ENCODE results near the gene CST7.

The CST7 gene

GRCh38 chr20:24950128-24950835 is 1.2 kb downstream of the CST7 start:
- H3K27me3 ChIP-seq (ENCODE audit: control insufficient read depth in 5 of 5, insufficient read depth in 4 of 5, low read length in 5 of 5) = no peaks in the 10 kb centered on the region
- H3K9ac ChIP-seq (ENCODE audit: low read length in 5 of 5) = peak overlapping the region in 1 of 5 donors; percentile 7
- no peaks in the 10 kb centered on the region for H3K9me3 ChIP-seq (ENCODE audit: control insufficient read depth in 5 of 5, low read length in 5 of 5)
- no peak overlapping the region for H3K27ac ChIP-seq (ENCODE audit: low read depth, low read length)
- H3K4me1 ChIP-seq (ENCODE audit: control insufficient read depth in 5 of 5, insufficient read depth in 5 of 5, low read length in 5 of 5) = peaks cover 0 to 33% (median 14%) of the 10 kb centered on the region in 5 donors
- peak overlapping the region in 3 of 5 donors; percentile 11 to 42 (median 41) for H3K4me3 ChIP-seq (ENCODE audit: low read depth in 1 of 5, low read length in 5 of 5)
- peaks cover 0 to 8% (median 2%) of the 10 kb centered on the region in 5 donors for H3K36me3 ChIP-seq (ENCODE audit: control insufficient read depth in 5 of 5, insufficient read depth in 5 of 5, low read length in 5 of 5)

- H3K27ac ChIP-seq (ENCODE audit: low read depth, low read length) = no peak overlapping the region
- peak overlapping the region in 2 of 5 donors; percentile 13 to 42 for H3K4me3 ChIP-seq (ENCODE audit: low read depth in 1 of 5, low read length in 5 of 5)
- no peaks in the 10 kb centered on the region for H3K9me3 ChIP-seq (ENCODE audit: control insufficient read depth in 5 of 5, low read length in 5 of 5)
- peaks cover 0 to 12% (median 4%) of the 10 kb centered on the region in 5 donors for H3K36me3 ChIP-seq (ENCODE audit: control insufficient read depth in 5 of 5, insufficient read depth in 5 of 5, low read length in 5 of 5)
- H3K27me3 ChIP-seq (ENCODE audit: control insufficient read depth in 5 of 5, insufficient read depth in 4 of 5, low read length in 5 of 5) = no peaks in the 10 kb centered on the region
- H3K9ac ChIP-seq (ENCODE audit: low read length in 5 of 5) = no peak overlapping the region
- peaks cover 0 to 33% (median 14%) of the 10 kb centered on the region in 5 donors for H3K4me1 ChIP-seq (ENCODE audit: control insufficient read depth in 5 of 5, insufficient read depth in 5 of 5, low read length in 5 of 5)
Observed at GRCh38 chr20:24950836-24951525, 1.9 kb downstream of the CST7 start.

GRCh38 chr20:24951536-24952083 is 2.5 kb downstream of the CST7 start:
- Histone ChIP-seq H3K4me1 (ENCODE audit: control insufficient read depth in 5 of 5, insufficient read depth in 5 of 5, low read length in 5 of 5) (peaks cover 0 to 33% (median 14%) of the 10 kb centered on the region in 5 donors), H3K27me3 (ENCODE audit: control insufficient read depth in 5 of 5, insufficient read depth in 4 of 5, low read length in 5 of 5) (no peaks in the 10 kb centered on the region), H3K9ac (ENCODE audit: low read length in 5 of 5) (no peak overlapping the region), H3K27ac (ENCODE audit: low read depth, low read length) (no peak overlapping the region), H3K4me3 (ENCODE audit: low read depth in 1 of 5, low read length in 5 of 5) (no peak overlapping the region), H3K9me3 (ENCODE audit: control insufficient read depth in 5 of 5, low read length in 5 of 5) (no peaks in the 10 kb centered on the region), H3K36me3 (ENCODE audit: control insufficient read depth in 5 of 5, insufficient read depth in 5 of 5, low read length in 5 of 5) (peaks cover 0 to 19% (median 11%) of the 10 kb centered on the region in 5 donors)

GRCh38 chr20:24952376-24953208 is 3.5 kb downstream of the CST7 start:
- peaks cover 0 to 39% (median 18%) of the 10 kb centered on the region in 5 donors for H3K4me1 ChIP-seq (ENCODE audit: control insufficient read depth in 5 of 5, insufficient read depth in 5 of 5, low read length in 5 of 5)
- no peak overlapping the region for H3K4me3 ChIP-seq (ENCODE audit: low read depth in 1 of 5, low read length in 5 of 5)
- no peak overlapping the region for H3K27ac ChIP-seq (ENCODE audit: low read depth, low read length)
- H3K9ac ChIP-seq (ENCODE audit: low read length in 5 of 5) = no peak overlapping the region
- peaks cover 0 to 26% (median 17%) of the 10 kb centered on the region in 5 donors for H3K36me3 ChIP-seq (ENCODE audit: control insufficient read depth in 5 of 5, insufficient read depth in 5 of 5, low read length in 5 of 5)
- H3K9me3 ChIP-seq (ENCODE audit: control insufficient read depth in 5 of 5, low read length in 5 of 5) = no peaks in the 10 kb centered on the region
- H3K27me3 ChIP-seq (ENCODE audit: control insufficient read depth in 5 of 5, insufficient read depth in 4 of 5, low read length in 5 of 5) = no peaks in the 10 kb centered on the region

- Histone ChIP-seq H3K36me3 (ENCODE audit: control insufficient read depth in 5 of 5, insufficient read depth in 5 of 5, low read length in 5 of 5) (peaks cover 0 to 32% (median 23%) of the 10 kb centered on the region in 5 donors), H3K4me1 (ENCODE audit: control insufficient read depth in 5 of 5, insufficient read depth in 5 of 5, low read length in 5 of 5) (peaks cover 0 to 43% (median 21%) of the 10 kb centered on the region in 5 donors), H3K27ac (ENCODE audit: low read depth, low read length) (no peak overlapping the region), H3K27me3 (ENCODE audit: control insufficient read depth in 5 of 5, insufficient read depth in 4 of 5, low read length in 5 of 5) (no peaks in the 10 kb centered on the region), H3K9me3 (ENCODE audit: control insufficient read depth in 5 of 5, low read length in 5 of 5) (no peaks in the 10 kb centered on the region), H3K4me3 (ENCODE audit: low read depth in 1 of 5, low read length in 5 of 5) (no peak overlapping the region), H3K9ac (ENCODE audit: low read length in 5 of 5) (no peak overlapping the region)
Observed at GRCh38 chr20:24953209-24953575, 4.1 kb downstream of the CST7 start.

- no peaks in the 10 kb centered on the region for H3K9me3 ChIP-seq (ENCODE audit: control insufficient read depth in 5 of 5, low read length in 5 of 5)
- no peak overlapping the region for H3K4me3 ChIP-seq (ENCODE audit: low read depth in 1 of 5, low read length in 5 of 5)
- peaks cover 0 to 37% (median 27%) of the 10 kb centered on the region in 5 donors for H3K36me3 ChIP-seq (ENCODE audit: control insufficient read depth in 5 of 5, insufficient read depth in 5 of 5, low read length in 5 of 5)
- no peak overlapping the region for H3K9ac ChIP-seq (ENCODE audit: low read length in 5 of 5)
- H3K27ac ChIP-seq (ENCODE audit: low read depth, low read length) = no peak overlapping the region
- H3K27me3 ChIP-seq (ENCODE audit: control insufficient read depth in 5 of 5, insufficient read depth in 4 of 5, low read length in 5 of 5) = no peaks in the 10 kb centered on the region
- peaks cover 0 to 43% (median 21%) of the 10 kb centered on the region in 5 donors for H3K4me1 ChIP-seq (ENCODE audit: control insufficient read depth in 5 of 5, insufficient read depth in 5 of 5, low read length in 5 of 5)
Observed at GRCh38 chr20:24953621-24954133, 4.6 kb downstream of the CST7 start.

GRCh38 chr20:24954151-24954550 is 5.1 kb downstream of the CST7 start:
- H3K4me1 ChIP-seq (ENCODE audit: control insufficient read depth in 5 of 5, insufficient read depth in 5 of 5, low read length in 5 of 5) = peaks cover 0 to 43% (median 21%) of the 10 kb centered on the region in 5 donors
- H3K27me3 ChIP-seq (ENCODE audit: control insufficient read depth in 5 of 5, insufficient read depth in 4 of 5, low read length in 5 of 5) = no peaks in the 10 kb centered on the region
- H3K4me3 ChIP-seq (ENCODE audit: low read depth in 1 of 5, low read length in 5 of 5) = no peak overlapping the region
- H3K36me3 ChIP-seq (ENCODE audit: control insufficient read depth in 5 of 5, insufficient read depth in 5 of 5, low read length in 5 of 5) = peaks cover 0 to 42% (median 30%) of the 10 kb centered on the region in 5 donors
- no peaks in the 10 kb centered on the region for H3K9me3 ChIP-seq (ENCODE audit: control insufficient read depth in 5 of 5, low read length in 5 of 5)
- no peak overlapping the region for H3K9ac ChIP-seq (ENCODE audit: low read length in 5 of 5)
- H3K27ac ChIP-seq (ENCODE audit: low read depth, low read length) = no peak overlapping the region

- Histone ChIP-seq H3K27me3 (ENCODE audit: control insufficient read depth in 5 of 5, insufficient read depth in 4 of 5, low read length in 5 of 5) (no peaks in the 10 kb centered on the region), H3K27ac (ENCODE audit: low read depth, low read length) (no peak overlapping the region), H3K9ac (ENCODE audit: low read length in 5 of 5) (no peak overlapping the region), H3K4me1 (ENCODE audit: control insufficient read depth in 5 of 5, insufficient read depth in 5 of 5, low read length in 5 of 5) (peaks cover 0 to 43% (median 21%) of the 10 kb centered on the region in 5 donors), H3K9me3 (ENCODE audit: control insufficient read depth in 5 of 5, low read length in 5 of 5) (no peaks in the 10 kb centered on the region), H3K36me3 (ENCODE audit: control insufficient read depth in 5 of 5, insufficient read depth in 5 of 5, low read length in 5 of 5) (peaks cover 0 to 46% (median 34%) of the 10 kb centered on the region in 5 donors), H3K4me3 (ENCODE audit: low read depth in 1 of 5, low read length in 5 of 5) (no peak overlapping the region)
Observed at GRCh38 chr20:24954566-24954965, 5.5 kb downstream of the CST7 start.

DNA sequence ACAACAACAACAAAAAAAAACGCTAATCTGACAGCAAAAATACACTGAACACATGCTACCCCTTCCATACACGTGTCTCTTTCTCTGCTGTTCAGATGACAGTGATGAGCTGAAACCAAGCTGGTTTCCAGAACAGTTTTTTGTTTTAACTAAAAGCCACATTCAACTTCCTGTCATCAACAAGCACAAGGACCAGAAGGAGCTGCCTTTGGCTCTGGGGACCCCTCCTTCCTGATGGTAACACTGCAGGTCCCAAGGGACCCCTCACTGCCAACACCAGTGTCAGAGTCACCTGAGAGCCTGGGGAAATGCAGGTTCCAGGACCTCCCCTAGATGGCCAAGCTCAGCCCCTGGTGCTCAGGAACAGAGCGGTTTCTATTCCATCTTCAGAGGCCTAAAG is 6.0 kb downstream of the CST7 start:
- H3K36me3 ChIP-seq (ENCODE audit: control insufficient read depth in 5 of 5, insufficient read depth in 5 of 5, low read length in 5 of 5) = peaks cover 0 to 51% (median 39%) of the 10 kb centered on the region in 5 donors
- no peaks in the 10 kb centered on the region for H3K9me3 ChIP-seq (ENCODE audit: control insufficient read depth in 5 of 5, low read length in 5 of 5)
- peaks cover 0 to 43% (median 21%) of the 10 kb centered on the region in 5 donors for H3K4me1 ChIP-seq (ENCODE audit: control insufficient read depth in 5 of 5, insufficient read depth in 5 of 5, low read length in 5 of 5)
- no peak overlapping the region for H3K9ac ChIP-seq (ENCODE audit: low read length in 5 of 5)
- H3K27me3 ChIP-seq (ENCODE audit: control insufficient read depth in 5 of 5, insufficient read depth in 4 of 5, low read length in 5 of 5) = no peaks in the 10 kb centered on the region
- H3K27ac ChIP-seq (ENCODE audit: low read depth, low read length) = no peak overlapping the region
- no peak overlapping the region for H3K4me3 ChIP-seq (ENCODE audit: low read depth in 1 of 5, low read length in 5 of 5)

All from subcutaneous abdominal adipose tissue (tissue), 5 donors.